GM23248 (cell line): ENCODE measurements around the gene TBK1.

Experiments
- EZH2 ChIP-seq: fragments of 200-600 bp; sonication (generic); IDR thresholded peaks from 2 replicates; pipeline ENCODE4 v1.6.1; 2018; ENCODE audit warnings: antibody characterized with exemption, mild to moderate bottlenecking; ENCODE audit not compliant: insufficient read depth, poor library complexity, severe bottlenecking
- EZH2phosphoT487 ChIP-seq: fragments of 200-600 bp; sonication (generic); IDR thresholded peaks from 2 replicates; pipeline ENCODE4 v1.6.1; 2018; ENCODE audit warnings: antibody characterized with exemption, moderate library complexity, mild to moderate bottlenecking, low read depth; ENCODE audit not compliant: insufficient read depth

DNA sequence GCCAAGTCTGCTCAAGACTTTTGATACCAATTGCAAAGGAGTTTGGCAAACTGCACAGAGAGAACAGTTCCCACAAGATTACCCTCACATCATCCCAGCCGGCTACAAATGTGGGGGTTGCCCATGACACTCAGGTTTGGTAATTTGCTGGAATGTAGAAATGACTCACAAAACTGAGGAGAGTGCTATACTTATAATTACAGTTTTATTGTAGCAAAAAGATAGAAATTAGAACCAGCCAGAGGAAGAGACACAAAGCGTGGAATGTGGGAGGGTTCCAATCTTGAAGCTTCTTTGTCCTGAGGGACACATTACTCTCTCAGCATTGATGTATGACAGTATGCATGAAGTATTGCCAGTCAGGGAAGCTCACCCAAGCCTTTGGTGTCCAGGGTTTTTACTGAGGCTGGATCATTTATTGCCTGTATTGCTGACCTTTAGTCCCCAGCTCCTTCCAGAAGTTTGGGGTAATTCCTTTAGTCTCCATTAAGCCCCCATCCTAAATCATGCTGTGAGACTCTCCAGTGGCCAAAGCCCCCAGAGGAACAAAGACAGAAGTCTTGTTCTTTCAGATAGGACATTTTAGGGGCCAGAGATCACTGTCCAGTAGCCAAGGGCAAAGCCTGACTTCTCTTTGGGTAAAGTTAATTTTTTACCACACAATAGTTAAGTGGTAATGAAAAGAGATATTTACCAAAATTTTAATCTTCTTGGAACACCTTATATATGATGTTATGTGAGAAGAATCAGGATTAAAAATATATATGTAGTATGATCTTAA is 9.9 kb downstream of the TBK1 start:
- TF ChIP-seq EZH2 (no peak), EZH2phosphoT487 (no peak)
